K562 (cell line): ENCODE results near the gene MYO3A. TPM values are rescaled to one million over a fixed set of nuclear protein-coding genes. Genes with fewer than 3 reads are reported as not detected.

Source experiments
- EGR1 ChIP-seq: fragments of 450-650 bp; conservative IDR thresholded peaks from 2 replicates; pipeline ENCODE4 v1.6.1; 2017; ENCODE audit warnings: mild to moderate bottlenecking
- JUNB ChIP-seq: fragments of 450-650 bp; formaldehyde crosslinking; conservative IDR thresholded peaks from 2 replicates; pipeline ENCODE4 v1.4.0; 2020; ENCODE audit warnings: mild to moderate bottlenecking
- MBD1 ChIP-seq: fragments of 250-450 bp; sonication (Bioruptor Pico); IDR thresholded peaks from 2 replicates; pipeline ENCODE4 v1.8.0; 2022; ENCODE audit warnings: inconsistent platforms
- NUFIP1 ChIP-seq: fragments of 450-650 bp; IDR thresholded peaks from 2 replicates; pipeline ENCODE4 v1.6.1; 2018; ENCODE audit not compliant: partially characterized antibody
- PURB ChIP-seq: sonication (generic); formaldehyde crosslinking; IDR thresholded peaks from 2 replicates; pipeline ENCODE4 v1.9.0; 2021; ENCODE audit warnings: low read depth, mild to moderate bottlenecking, missing genetic modification reagents
- SRSF9 ChIP-seq: fragments of 200-400 bp; formaldehyde crosslinking; IDR thresholded peaks from 2 replicates; pipeline ENCODE4 v1.6.1; 2017; ENCODE audit warnings: low read depth, low read length, borderline replicate concordance
- USF2 ChIP-seq: sonication (generic); formaldehyde crosslinking; IDR thresholded peaks from 2 replicates; pipeline ENCODE4 v1.5.0; 2020; ENCODE audit warnings: missing genetic modification reagents
- ZNF239 ChIP-seq: fragments of 250-450 bp; sonication (Bioruptor Pico); IDR thresholded peaks from 2 replicates; pipeline ENCODE4 v1.4.0; 2020; ENCODE audit warnings: mild to moderate bottlenecking
- ZNF280A ChIP-seq: fragments of 450-650 bp; IDR thresholded peaks from 2 replicates; pipeline ENCODE4 v1.6.1; 2018; ENCODE audit warnings: mild to moderate bottlenecking, low read depth; ENCODE audit not compliant: partially characterized antibody
- ZNF644 ChIP-seq: fragments of 200-800 bp; sonication (Bioruptor generic); IDR thresholded peaks from 2 replicates; pipeline ENCODE4 v1.6.1; 2016; ENCODE audit warnings: low read depth, missing genetic modification characterization, missing compliant biosample characterization
- polyA plus RNA-seq, 8 experiments: library from polyadenylated mRNA; depleted of rRNA in 4 of 8; stranded (reverse) in 5 of 8; unstranded in 3 of 8; fragments of >200 nt; fragmentation: Nextera tagmentation in 2 of 8; fragmentation: Illumina TruSeq in 1 of 8; extraction: Ambion mirVana in 2 of 8; extraction: Trizol in 1 of 8; gene quantifications; 2 replicates each; pipeline versions ENCODE4 v1.2.1 to v1.2.3, GENCODE V29; 2011 to 2014; ENCODE audit warnings: inconsistent platforms in 1 of 8, missing spikeins in 1 of 8
- total RNA-seq, 7 experiments: library from RNA; depleted of rRNA in 6 of 7; stranded (reverse); fragments of >200 nt in 6 of 7; fragmentation: Illumina TruSeq in 2 of 7; extraction: Trizol in 2 of 7; gene quantifications; 2 replicates each; pipeline versions ENCODE4 v1.2.1 to v1.2.3, GENCODE V29; 2011 to 2021; ENCODE audit warnings: low replicate concordance in 1 of 7

Gene MYO3A
- total and polyA plus RNA-seq, 9 of the 15 experiments (the other 6 are each of a cell fraction or from before 2014, with no cell fraction given) = not detected

GRCh38 chr10:26215935-26216584, 282.0 kb downstream of the MYO3A start (continued):
- 0 out of 2 replicates have a peak, but pooled peaks have one; percentile 23 for TF ChIP-seq EGR1
- TF ChIP-seq SRSF9 = no peak
- TF ChIP-seq JUNB = no peak
- no peak for TF ChIP-seq PURB (CRISPR knock-in tag)
- no peak for TF ChIP-seq MBD1 (CRISPR knock-in tag)
- TF ChIP-seq USF2 (CRISPR knock-in tag) = no peak
- TF ChIP-seq ZNF239 (CRISPR knock-in tag) = no peak
- no peak for TF ChIP-seq NUFIP1
- no peak for TF ChIP-seq ZNF644 (tag)
- no peak for TF ChIP-seq ZNF280A
